Activated T-cell treated with anti-CD3 and anti-CD28 coated beads, Interleukin-2, amount 50 U/mL, for 4 hours (primary cell): Measurements from ENCODE around the gene THSD7A. TPM values are rescaled to one million over a fixed set of nuclear protein-coding genes. Genes with fewer than 3 reads are reported as not detected.

ENCODE experiments used
- ATAC-seq, 2 donors: fragments of 200-7000 bp; cut with Tn5 transposase; one replicate each; pipeline ENCODE4 v1.10.0; 2021
- DNase-seq: peaks from one replicate; pipeline ENCODE4 v3.0.0-alpha.2; 2020
- H3K27me3 Mint-ChIP-seq: one replicate; pipeline ENCODE4 v1.8.0; 2021; ENCODE audit warnings: low read depth, mixed read lengths
- H3K36me3 Mint-ChIP-seq: one replicate; pipeline ENCODE4 v1.8.0; 2022; ENCODE audit warnings: mixed read lengths; ENCODE audit not compliant: insufficient read depth
- H3K4me1 Mint-ChIP-seq: one replicate; pipeline ENCODE4 v1.8.0; 2021; ENCODE audit warnings: low read depth, mixed read lengths
- H3K4me3 Mint-ChIP-seq: one replicate; pipeline ENCODE4 v1.8.0; 2021; ENCODE audit warnings: mild to moderate bottlenecking, moderate library complexity, mixed read lengths
- H3K9me3 Mint-ChIP-seq: one replicate; pipeline ENCODE4 v1.8.0; 2021; ENCODE audit warnings: mixed read lengths
- total RNA-seq, 3 donors: library from RNA; stranded (reverse); gene quantifications; one replicate each; pipeline ENCODE4 v1.2.1, GENCODE V29; 2021

Gene THSD7A
- total RNA-seq, 3 donors from 2014 or later = not detected

DNA sequence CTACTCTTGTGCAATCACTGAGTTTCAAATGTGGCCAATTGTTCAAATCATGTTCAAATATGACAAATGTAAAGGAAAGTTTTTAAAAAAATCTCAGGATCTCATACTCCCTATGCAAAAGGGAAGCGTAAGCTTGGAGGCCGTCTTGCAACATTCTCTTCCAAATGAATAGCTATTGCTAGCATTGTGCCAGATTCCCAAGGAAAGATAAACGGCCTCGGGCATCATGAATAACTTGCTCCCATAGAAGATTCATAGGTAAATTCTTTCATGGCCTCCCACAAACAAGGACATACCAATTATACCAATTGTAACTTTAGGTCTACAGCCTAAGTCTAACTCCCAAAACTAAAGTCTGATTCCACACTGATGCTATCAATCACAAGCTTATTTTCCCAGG is 416.9 kb downstream of the THSD7A start:
- no peaks in the 10 kb centered on the region for H3K4me1 Mint-ChIP-seq
- no peak for ATAC-seq
- DNase-seq = no peak
- no peak overlapping the region for H3K4me3 Mint-ChIP-seq
- H3K9me3 Mint-ChIP-seq = no peaks in the 10 kb centered on the region
- no peaks in the 10 kb centered on the region for H3K36me3 Mint-ChIP-seq
- H3K27me3 Mint-ChIP-seq = no peaks in the 10 kb centered on the region

DNA sequence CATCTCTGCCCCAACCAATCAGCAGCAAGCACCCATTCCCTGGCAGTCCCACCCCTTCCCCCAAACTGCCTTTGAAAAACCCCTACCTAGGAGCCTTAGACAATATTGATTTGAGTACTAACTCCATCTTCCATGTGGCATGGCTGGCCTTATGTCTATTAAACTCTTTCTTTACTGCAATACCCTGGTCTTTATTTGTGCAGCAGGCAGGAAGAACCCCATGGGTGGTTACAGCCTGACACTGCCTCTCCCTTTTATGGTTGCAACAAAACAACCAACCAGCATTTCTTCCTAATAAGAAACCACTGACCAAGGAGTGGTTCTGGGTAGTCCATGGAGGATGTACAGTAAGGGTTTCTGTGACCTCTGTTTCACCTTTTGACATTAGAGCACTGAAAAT is 418.1 kb downstream of the THSD7A start:
- H3K36me3 Mint-ChIP-seq = no peaks in the 10 kb centered on the region
- ATAC-seq = no peak
- no peak overlapping the region for H3K4me3 Mint-ChIP-seq
- no peaks in the 10 kb centered on the region for H3K27me3 Mint-ChIP-seq
- no peak for DNase-seq
- H3K4me1 Mint-ChIP-seq = no peaks in the 10 kb centered on the region
- no peaks in the 10 kb centered on the region for H3K9me3 Mint-ChIP-seq

DNA sequence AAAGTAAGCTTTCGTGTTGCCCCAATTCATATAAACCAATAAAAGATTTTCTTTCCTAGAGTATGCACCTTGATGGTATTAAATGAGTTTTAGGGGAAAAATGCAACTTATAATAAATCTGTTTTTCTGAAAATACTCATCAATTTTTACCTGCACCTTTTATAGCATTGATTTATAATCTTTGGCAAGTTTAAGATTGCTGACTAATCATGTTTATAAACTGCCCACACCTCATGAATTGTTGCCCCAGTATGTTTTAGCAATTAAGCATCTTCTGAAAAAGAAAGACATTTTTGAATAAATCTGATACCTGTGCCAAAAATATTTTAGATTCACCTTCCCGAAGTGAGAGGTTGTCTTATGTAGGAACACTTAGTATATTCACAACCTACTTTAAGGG is 420.0 kb downstream of the THSD7A start:
- Mint-ChIP-seq H3K27me3 (no peaks in the 10 kb centered on the region), H3K4me1 (no peaks in the 10 kb centered on the region), H3K9me3 (no peaks in the 10 kb centered on the region), H3K36me3 (no peaks in the 10 kb centered on the region), H3K4me3 (no peak overlapping the region)
- DNase-seq = no peak
- no peak for ATAC-seq

DNA sequence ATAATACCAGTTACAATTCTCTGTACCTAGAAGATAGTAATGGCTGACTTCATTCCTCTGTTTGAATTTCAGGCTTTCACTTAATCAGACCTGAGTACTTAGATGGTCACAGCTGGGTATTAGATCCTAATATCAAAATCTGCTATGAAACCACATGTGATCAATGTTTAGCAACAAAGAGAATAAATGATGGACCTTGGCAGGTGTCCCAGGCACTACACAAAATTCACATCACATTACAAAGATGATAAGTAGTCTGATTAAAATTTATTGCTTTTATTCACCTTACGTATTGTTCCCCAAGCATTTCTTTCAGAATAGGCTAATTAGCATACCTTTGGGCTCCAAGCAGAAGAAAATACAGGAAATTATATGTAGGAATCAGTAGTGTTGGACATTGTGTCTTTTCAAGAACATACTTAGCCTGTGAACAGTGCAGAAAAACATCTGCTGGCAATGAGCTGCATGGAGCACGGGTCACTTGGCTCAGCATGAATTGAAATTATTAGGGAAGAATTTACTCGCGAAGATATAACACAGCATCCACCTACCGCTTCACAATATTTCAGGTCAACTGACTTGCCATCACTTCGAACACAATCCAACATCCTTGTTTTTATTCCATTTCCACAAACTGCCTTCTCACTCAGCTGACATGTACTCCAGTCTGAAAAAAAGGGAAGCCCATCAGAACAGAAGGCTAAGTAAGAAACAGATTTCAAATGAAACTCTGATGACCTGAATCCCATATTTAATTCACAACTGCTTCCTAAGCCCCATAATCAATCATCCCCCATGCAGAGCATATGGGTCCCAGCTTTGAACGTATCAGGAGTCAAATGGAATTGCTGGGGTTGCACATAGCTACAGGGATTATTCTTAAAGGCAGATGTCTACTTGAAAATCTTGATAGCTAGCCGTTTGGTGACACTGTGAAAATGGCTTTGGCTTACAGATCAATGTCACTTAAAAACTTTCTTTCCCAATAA is 421.0 kb downstream of the THSD7A start:
- ATAC-seq (no peak), DNase-seq (no peak)
- Mint-ChIP-seq H3K4me1 (no peaks in the 10 kb centered on the region), H3K36me3 (no peaks in the 10 kb centered on the region), H3K9me3 (no peaks in the 10 kb centered on the region), H3K4me3 (no peak overlapping the region), H3K27me3 (no peaks in the 10 kb centered on the region)

DNA sequence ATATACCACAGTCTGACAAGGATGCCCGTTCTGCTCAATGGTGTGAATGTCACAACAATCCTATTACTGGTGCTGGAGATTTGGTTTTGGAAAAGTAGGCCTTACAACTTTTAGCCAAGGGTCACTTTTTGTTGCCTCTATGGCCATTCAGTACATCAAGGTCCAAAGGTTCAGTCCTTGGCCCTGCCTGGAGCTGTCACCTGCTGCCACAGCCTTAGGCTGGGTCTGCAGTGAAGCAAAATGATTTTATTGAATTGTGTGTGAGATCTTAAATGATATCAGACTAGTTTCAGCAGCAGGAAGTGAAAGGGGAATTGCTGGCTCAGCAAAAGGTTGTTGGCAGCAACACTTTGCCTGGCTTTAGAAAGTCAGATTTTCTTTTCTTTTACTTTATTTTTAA is 427.6 kb downstream of the THSD7A start:
- no peak for ATAC-seq
- no peak for DNase-seq
- no peaks in the 10 kb centered on the region for H3K36me3 Mint-ChIP-seq
- no peak overlapping the region for H3K4me3 Mint-ChIP-seq
- H3K9me3 Mint-ChIP-seq = no peaks in the 10 kb centered on the region
- no peaks in the 10 kb centered on the region for H3K27me3 Mint-ChIP-seq
- H3K4me1 Mint-ChIP-seq = no peaks in the 10 kb centered on the region

DNA sequence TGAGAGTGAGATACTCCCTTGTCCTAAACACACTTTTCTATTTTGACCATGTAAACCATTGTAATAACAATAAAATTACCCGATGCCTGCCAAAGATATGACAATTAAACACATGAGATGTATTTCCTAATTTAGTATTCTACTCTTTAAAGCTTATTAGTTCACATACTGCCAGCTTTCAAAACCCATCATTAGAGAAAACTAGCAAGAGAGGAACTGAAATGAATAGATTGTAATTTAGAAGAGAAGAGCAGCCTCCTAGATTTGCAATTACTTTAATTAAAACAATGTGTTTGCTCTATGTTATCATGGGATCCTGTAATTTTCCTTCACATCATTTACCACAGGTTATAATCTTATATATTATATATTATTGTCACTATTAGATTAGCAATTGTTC is 428.2 kb downstream of the THSD7A start:
- DNase-seq (no peak), ATAC-seq (no peak)
- H3K4me3 Mint-ChIP-seq = no peak overlapping the region
- H3K27me3 Mint-ChIP-seq = no peaks in the 10 kb centered on the region
- H3K36me3 Mint-ChIP-seq = no peaks in the 10 kb centered on the region
- H3K4me1 Mint-ChIP-seq = no peaks in the 10 kb centered on the region
- H3K9me3 Mint-ChIP-seq = no peaks in the 10 kb centered on the region

DNA sequence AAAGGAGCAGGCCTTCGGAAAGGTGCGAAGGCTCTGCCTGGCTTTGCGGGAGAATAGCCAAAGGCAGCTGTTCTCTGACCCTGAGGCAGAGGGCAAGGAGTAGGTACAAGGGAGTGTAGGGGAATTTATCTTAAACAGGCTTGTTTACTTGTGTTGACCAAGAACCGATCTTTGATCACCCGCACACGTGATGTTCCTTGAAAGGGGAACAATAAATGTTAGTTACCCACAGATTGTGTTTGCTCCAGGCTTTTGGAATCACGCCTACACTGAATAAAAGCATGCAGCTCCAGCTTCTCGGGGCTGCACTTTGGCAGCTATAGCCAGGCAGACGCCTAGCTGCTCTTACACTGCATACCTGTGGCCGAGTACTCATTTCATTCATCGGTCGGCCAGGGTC is 437.6 kb downstream of the THSD7A start:
- H3K4me3 Mint-ChIP-seq = no peak overlapping the region

DNA sequence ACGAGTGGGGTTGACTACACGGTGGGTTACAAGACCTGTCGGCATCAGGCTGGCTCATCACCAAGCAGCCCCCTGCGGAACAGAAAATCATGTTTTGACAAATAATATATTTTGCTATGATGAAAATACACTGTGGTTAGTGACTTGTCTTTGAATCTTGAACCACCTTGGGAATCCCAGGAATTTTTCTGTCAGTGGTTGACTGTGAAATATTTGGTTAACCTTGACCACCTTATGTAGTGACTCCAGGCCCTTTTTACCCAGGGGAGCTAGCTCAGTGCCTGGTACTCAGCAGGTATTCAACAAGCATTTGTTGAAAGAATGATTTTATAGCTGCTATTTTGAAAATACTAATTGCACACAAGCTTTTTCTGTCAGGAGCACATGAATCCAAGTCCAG is 452.4 kb downstream of the THSD7A start:
- H3K4me1 Mint-ChIP-seq = no peaks in the 10 kb centered on the region
- no peaks in the 10 kb centered on the region for H3K9me3 Mint-ChIP-seq
- H3K4me3 Mint-ChIP-seq = no peak overlapping the region
- ATAC-seq = no peak
- H3K27me3 Mint-ChIP-seq = no peaks in the 10 kb centered on the region
- H3K36me3 Mint-ChIP-seq = no peaks in the 10 kb centered on the region
- no peak for DNase-seq

More for the DNA sequence above, 437.6 kb downstream of the THSD7A start:
- Mint-ChIP-seq H3K27me3 (no peaks in the 10 kb centered on the region), H3K9me3 (no peaks in the 10 kb centered on the region), H3K36me3 (no peaks in the 10 kb centered on the region), H3K4me1 (no peaks in the 10 kb centered on the region)
- no peak for ATAC-seq
- no peak for DNase-seq

DNA sequence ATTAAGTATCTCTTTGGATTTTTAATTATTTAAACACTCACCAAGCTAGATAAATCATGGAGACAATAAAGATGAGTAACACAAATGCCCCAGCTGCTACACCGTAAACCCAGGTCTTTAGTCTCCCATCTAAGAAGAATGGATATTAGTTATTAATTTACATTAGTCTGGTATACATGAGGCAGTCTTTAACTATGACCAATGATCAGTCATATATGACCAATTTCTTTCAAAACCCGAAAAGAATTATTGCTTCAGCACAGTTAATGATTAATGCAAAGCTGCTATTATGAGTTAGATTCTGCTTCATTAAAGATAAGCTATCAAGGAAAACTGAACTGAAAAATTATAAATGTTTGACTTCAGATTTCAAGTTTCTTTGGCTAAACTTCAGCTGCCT is 455.5 kb downstream of the THSD7A start:
- Mint-ChIP-seq H3K9me3 (no peaks in the 10 kb centered on the region), H3K4me3 (no peak overlapping the region), H3K36me3 (no peaks in the 10 kb centered on the region), H3K4me1 (no peaks in the 10 kb centered on the region), H3K27me3 (no peaks in the 10 kb centered on the region)
- ATAC-seq (no peak), DNase-seq (no peak)

DNA sequence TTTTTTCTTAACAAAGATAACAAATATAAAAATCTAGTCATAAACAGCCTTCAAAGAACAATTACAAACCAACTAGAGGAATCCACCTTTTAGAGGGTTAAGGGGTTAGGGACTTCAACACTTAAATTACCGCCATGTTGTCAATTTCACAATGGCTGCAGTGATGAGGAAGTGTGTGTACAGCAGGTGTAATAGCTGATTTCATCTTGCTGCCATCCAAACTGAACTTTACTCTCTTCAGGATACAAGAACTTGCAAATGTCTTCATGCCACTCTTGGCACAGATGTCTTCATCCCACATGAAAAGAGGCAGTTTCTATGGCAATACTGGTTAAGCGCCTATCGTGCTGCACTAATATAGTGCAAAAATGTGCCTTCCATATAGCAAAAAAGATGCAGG is 457.4 kb downstream of the THSD7A start:
- Mint-ChIP-seq H3K4me3 (no peak overlapping the region), H3K4me1 (no peaks in the 10 kb centered on the region), H3K36me3 (no peaks in the 10 kb centered on the region), H3K27me3 (no peaks in the 10 kb centered on the region), H3K9me3 (no peaks in the 10 kb centered on the region)
- DNase-seq = no peak
- ATAC-seq = no peak

DNA sequence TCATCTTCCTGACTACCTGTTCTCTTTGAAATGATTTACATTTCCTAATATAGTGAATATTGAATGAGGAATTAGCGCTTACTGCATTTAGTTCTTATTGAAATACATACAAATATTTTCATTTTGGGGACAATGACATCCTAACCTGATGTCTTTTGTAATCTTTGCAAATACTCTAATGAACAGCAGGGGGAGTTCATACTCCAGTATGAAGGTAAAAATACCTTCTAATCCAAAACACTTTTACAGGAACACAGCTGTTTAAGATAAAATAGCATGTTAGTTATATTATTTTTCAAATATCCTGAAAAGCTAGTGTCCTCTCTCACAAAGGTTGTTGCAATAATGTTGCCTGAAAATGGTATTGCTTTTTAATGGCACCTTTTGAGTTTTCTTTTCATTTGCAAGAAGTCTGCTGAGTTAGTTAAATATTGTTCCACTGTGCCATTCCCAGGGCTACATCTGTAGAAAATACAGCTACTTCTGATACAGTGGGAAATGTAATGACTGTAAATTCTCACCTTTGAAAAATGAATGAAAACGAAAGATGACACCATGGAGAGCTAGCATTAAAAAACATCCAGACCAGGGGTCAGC is 458.4 kb downstream of the THSD7A start:
- DNase-seq = no peak
- ATAC-seq = no peak
- Mint-ChIP-seq H3K4me1 (no peaks in the 10 kb centered on the region), H3K4me3 (no peak overlapping the region), H3K36me3 (no peaks in the 10 kb centered on the region), H3K9me3 (no peaks in the 10 kb centered on the region), H3K27me3 (no peaks in the 10 kb centered on the region)

DNA sequence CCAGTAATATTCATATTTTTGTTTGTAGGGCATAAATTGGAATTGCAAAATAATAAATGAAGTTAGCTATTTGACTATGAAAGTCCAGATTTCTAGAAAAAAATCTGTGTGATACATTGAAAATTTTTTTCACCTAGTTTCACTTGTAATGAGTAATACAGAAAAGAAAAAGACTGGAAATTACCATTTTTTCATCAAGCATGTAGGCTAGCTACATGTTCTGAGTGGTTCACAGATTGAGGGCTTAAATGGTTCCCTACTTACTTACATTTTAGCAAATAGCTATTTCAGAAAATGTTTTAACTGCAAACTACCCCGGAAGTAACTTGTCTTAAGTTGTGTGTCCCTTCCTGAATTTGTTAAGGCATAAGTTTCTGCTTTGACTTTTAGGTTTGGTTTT is 462.3 kb downstream of the THSD7A start:
- peaks cover 6% of the 10 kb centered on the region for H3K27me3 Mint-ChIP-seq
- ATAC-seq = no peak
- H3K4me3 Mint-ChIP-seq = no peak overlapping the region
- H3K4me1 Mint-ChIP-seq = no peaks in the 10 kb centered on the region
- no peak for DNase-seq
- H3K36me3 Mint-ChIP-seq = no peaks in the 10 kb centered on the region
- no peaks in the 10 kb centered on the region for H3K9me3 Mint-ChIP-seq

DNA sequence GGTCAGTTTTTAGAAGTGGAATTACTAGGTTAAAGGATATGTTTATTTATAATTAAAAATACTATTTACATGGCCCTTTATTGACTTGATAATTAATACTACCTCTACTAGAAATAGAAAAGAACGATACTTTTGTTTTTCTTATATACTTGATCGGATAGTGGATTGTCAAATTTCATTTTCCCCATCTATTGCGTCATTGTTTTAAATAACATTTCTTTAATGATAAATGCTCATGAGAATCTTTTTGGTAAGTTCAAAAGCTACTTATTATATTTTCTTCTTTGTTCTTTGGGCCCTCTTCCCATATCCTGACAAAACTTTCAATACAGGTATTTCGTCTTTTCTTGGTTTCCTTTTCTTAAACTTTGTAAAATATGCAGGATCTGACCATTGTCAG is 465.9 kb downstream of the THSD7A start:
- H3K27me3 Mint-ChIP-seq = peaks cover 6% of the 10 kb centered on the region
- H3K4me3 Mint-ChIP-seq = no peak overlapping the region
- no peaks in the 10 kb centered on the region for H3K4me1 Mint-ChIP-seq
- no peaks in the 10 kb centered on the region for H3K36me3 Mint-ChIP-seq
- no peak for DNase-seq
- no peaks in the 10 kb centered on the region for H3K9me3 Mint-ChIP-seq
- no peak for ATAC-seq

DNA sequence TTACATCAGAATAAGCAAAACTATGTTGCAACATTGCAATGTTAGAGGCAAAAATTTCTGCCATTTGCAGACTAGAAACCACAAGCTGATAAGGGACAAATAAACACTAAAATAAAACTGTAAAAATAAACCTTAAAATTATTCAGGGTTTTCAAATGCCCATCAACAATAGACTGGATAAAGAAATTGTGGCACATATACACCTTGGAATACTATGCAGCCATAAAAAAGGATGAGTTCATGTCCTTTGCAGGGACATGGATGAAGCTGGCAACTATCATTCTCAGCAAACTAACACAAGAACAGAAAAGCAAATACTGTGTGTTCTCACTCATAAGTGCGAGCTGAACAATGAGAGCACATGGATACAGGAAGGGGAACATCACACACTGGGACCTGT is 473.4 kb downstream of the THSD7A start:
- no peak for DNase-seq
- no peaks in the 10 kb centered on the region for H3K9me3 Mint-ChIP-seq
- no peak for ATAC-seq
- no peaks in the 10 kb centered on the region for H3K4me1 Mint-ChIP-seq
- no peaks in the 10 kb centered on the region for H3K36me3 Mint-ChIP-seq
- H3K4me3 Mint-ChIP-seq = no peak overlapping the region
- H3K27me3 Mint-ChIP-seq = peaks cover 1% of the 10 kb centered on the region

DNA sequence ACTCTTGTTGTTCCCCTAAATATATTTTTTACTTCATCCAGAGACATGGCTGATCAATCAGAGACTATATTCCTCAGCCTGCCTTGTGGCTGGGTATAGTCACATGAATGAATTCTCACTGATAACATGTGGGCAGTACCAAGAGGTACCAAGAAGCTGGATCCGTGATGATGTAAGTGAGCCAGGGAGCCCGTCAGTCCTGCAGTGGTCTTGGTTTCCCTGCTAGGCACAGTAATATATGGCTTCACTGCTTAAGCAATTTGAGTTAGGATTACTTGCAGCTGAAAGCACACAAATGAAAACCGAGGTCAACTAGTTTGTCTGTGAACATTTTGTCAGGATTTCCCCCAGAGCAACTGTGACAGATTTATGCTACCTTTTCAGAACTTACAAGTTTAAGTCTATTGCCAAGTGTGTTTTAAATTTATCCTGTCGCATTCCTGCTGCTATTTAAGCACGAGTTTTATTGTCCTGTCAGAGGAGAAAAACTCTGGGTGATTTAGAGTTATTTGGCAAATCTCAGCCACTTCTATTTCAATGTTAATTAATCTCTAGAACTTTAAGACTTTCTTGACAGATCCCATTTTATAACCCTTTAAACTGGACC is 476.5 kb downstream of the THSD7A start:
- ATAC-seq = no peak

More for the DNA sequence above, 476.5 kb downstream of the THSD7A start:
- Mint-ChIP-seq H3K4me3 (no peak overlapping the region), H3K4me1 (no peaks in the 10 kb centered on the region), H3K9me3 (no peaks in the 10 kb centered on the region), H3K36me3 (no peaks in the 10 kb centered on the region), H3K27me3 (peaks cover 11% of the 10 kb centered on the region)
- no peak for DNase-seq
